Suppressor macrophage treated with lipopolysaccharide for 1 hour (primary cell): ENCODE data around the gene MXRA5.
"Not testable (repeated sequence)": the region's sequence is repeated elsewhere in the genome, so short reads cannot be mapped to it uniquely, and the experiment has no call there.

ENCODE experiments used
- DNase-seq, 3 donors: peaks; one replicate each; pipeline ENCODE4 v3.0.0-alpha.2; 2020 to 2022

Gene MXRA5

GRCh38 chrX:3340016-3340415 is 6.4 kb downstream of the MXRA5 start:
- DNase-seq: no peak

GRCh38 chrX:3326681-3327080 is 19.8 kb downstream of the MXRA5 start:
- no peak for DNase-seq

GRCh38 chrX:3320471-3321046 is 25.9 kb downstream of the MXRA5 start:
- no peak for DNase-seq

- no peak for DNase-seq
Observed at GRCh38 chrX:3317191-3317718, 29.2 kb downstream of the MXRA5 start.

GRCh38 chrX:3312109-3312508 is 34.3 kb downstream of the MXRA5 start:
- DNase-seq: no peak

- DNase-seq: no peak
Observed at GRCh38 chrX:3307881-3308280, 38.6 kb downstream of the MXRA5 start.

GRCh38 chrX:3299636-3300035 is 46.8 kb downstream of the MXRA5 start:
- no peak for DNase-seq

- DNase-seq: peak in 1 of 3 donors; percentile 3
Observed at GRCh38 chrX:3295731-3296130, 50.7 kb downstream of the MXRA5 start.

- no peak for DNase-seq
Observed at GRCh38 chrX:3293251-3293650, 53.2 kb downstream of the MXRA5 start.

GRCh38 chrX:3290561-3290960 is 55.9 kb downstream of the MXRA5 start:
- no peak for DNase-seq

GRCh38 chrX:3286196-3286945 is 60.1 kb downstream of the MXRA5 start:
- no peak for DNase-seq

GRCh38 chrX:3280706-3281105 is 65.7 kb downstream of the MXRA5 start:
- no peak for DNase-seq

GRCh38 chrX:3273668-3274067 is 72.8 kb downstream of the MXRA5 start:
- DNase-seq: not testable (repeated sequence)

GRCh38 chrX:3271834-3272186 is 74.6 kb downstream of the MXRA5 start:
- DNase-seq: peak; percentile 19 to 24 (median 23)

- peak in 1 of 3 donors; percentile 7 for DNase-seq
Observed at GRCh38 chrX:3271183-3271833, 75.1 kb downstream of the MXRA5 start.

GRCh38 chrX:3268829-3269228 is 77.6 kb downstream of the MXRA5 start:
- no peak for DNase-seq

- peak; percentile 85 to 92 (median 86) for DNase-seq
Observed at GRCh38 chrX:3263681-3264126, 82.7 kb downstream of the MXRA5 start.

- DNase-seq: peak; percentile 72 to 89 (median 82)
Observed at GRCh38 chrX:3262901-3263300, 83.6 kb downstream of the MXRA5 start.
